Activated CD8-positive, alpha-beta T cell treated with anti-CD3 and anti-CD28 coated beads for 36 hours (primary cell): Measurements from ENCODE around the gene DYSF. TPM values are rescaled to one million over a fixed set of nuclear protein-coding genes. Genes with fewer than 3 reads are reported as not detected.

ENCODE experiments used
- ATAC-seq: fragments of 200-7000 bp; cut with Tn5 transposase; one replicate; pipeline ENCODE4 v1.10.0; 2021; ENCODE audit warnings: mild to moderate bottlenecking, moderate library complexity
- CTCF ChIA-PET: fragments of 350-600 bp; sonication (Branson Sonifier 250); formaldehyde crosslinking; loops from one replicate; lab custom pipeline; 2021; ENCODE audit warnings: antibody characterized with exemption; lab: Charles Lee
- POLR2A ChIA-PET: fragments of 350-600 bp; sonication (Branson Sonifier 250); formaldehyde crosslinking; loops from one replicate; lab custom pipeline; 2021; ENCODE audit warnings: antibody characterized with exemption; lab: Charles Lee
- DNase-seq: peaks from one replicate; pipeline ENCODE4 v3.0.0-alpha.2; 2020
- H3K27ac Mint-ChIP-seq: one replicate; pipeline ENCODE4 v1.8.0; 2021; ENCODE audit warnings: mild to moderate bottlenecking, mixed read lengths
- H3K27me3 Mint-ChIP-seq: one replicate; pipeline ENCODE4 v1.8.0; 2021; ENCODE audit warnings: mixed read lengths
- H3K36me3 Mint-ChIP-seq: one replicate; pipeline ENCODE4 v1.8.0; 2021; ENCODE audit warnings: low read depth, mixed read lengths
- H3K4me1 Mint-ChIP-seq: one replicate; pipeline ENCODE4 v1.8.0; 2021; ENCODE audit warnings: low read depth, mixed read lengths
- H3K4me3 Mint-ChIP-seq: one replicate; pipeline ENCODE4 v1.8.0; 2021; ENCODE audit warnings: mild to moderate bottlenecking, moderate library complexity, mixed read lengths
- H3K9me3 Mint-ChIP-seq: one replicate; pipeline ENCODE4 v1.8.0; 2021; ENCODE audit warnings: mixed read lengths
- CTCF ChIP-seq: fragments of 200-600 bp; IDR thresholded peaks from one replicate; pipeline ENCODE4 v1.8.0; 2022; ENCODE audit warnings: antibody characterized with exemption, mild to moderate bottlenecking
- intact Hi-C: fragments of 100-400 bp; cut with micrococcal nuclease; formaldehyde crosslinking; loops from one replicate; pipeline ENCODE4 v1.10.0; 2022
- total RNA-seq, 2 experiments: library from RNA; stranded (reverse); gene quantifications; one replicate each; pipeline ENCODE4 v1.2.3, GENCODE V29; 2021

Gene DYSF
- total RNA-seq, 2 experiments from 2014 or later = 3.5 to 3.8 TPM

GRCh38 chr2:71613953-71614925 lies 160.9 kb downstream of the DYSF start:
- ChIA-PET POLR2A (no interaction called here), CTCF (no interaction called here)
- no peaks in the 10 kb centered on the region for H3K9me3 Mint-ChIP-seq
- H3K4me3 Mint-ChIP-seq = no peak overlapping the region
- no peaks in the 10 kb centered on the region for H3K4me1 Mint-ChIP-seq
- peaks cover 4% of the 10 kb centered on the region for H3K27me3 Mint-ChIP-seq
- H3K36me3 Mint-ChIP-seq = no peaks in the 10 kb centered on the region
- intact Hi-C loops = loop anchor here (5.0 kb wide), 1 partner anchor 183 kb away; no protein-coding TSS in a partner anchor
- ATAC-seq = no peak
- DNase-seq = no peak
- TF ChIP-seq CTCF = no peak
- no peak overlapping the region for H3K27ac Mint-ChIP-seq

DNA sequence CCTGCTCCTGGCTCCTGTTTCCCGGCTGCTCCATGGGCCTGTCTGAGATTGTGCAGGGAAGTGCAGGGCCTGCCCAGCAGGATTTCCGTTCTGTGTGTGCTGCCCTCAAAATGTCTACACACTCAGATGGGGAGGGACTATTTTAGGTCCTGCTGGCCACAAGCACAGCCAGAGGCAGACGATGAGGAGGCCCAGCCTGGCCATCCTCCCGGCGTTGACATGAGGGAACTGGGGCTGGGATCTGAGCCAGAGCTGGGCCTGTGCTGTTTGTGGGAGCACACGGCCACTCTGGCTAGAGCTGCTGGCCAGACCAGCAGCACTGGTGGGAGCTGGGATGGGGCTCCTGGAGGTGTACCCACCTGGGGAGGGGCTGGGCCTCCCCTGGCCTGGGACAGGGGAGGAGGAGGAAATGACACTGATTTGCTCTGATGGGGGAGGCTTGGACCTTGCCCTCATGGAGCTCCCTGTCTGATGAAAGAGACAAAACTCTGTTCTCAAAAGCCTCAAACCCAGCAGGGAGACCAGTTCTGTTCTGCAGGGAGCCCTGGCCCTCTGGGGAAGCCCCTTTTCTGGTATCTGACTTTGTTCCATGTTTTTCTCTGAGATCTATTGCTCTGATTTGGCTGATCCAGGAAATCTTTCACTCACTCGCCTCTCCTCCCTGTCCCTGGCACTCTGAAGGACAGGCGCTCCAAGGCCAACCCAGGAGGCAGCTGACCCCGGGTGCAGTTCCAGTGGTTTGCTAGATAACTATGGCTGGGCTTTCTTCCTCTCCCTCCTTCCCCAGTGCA lies 161.8 kb downstream of the DYSF start:
- Mint-ChIP-seq H3K4me1 (no peaks in the 10 kb centered on the region), H3K9me3 (no peaks in the 10 kb centered on the region), H3K4me3 (no peak overlapping the region), H3K27me3 (peaks cover 4% of the 10 kb centered on the region), H3K27ac (no peak overlapping the region), H3K36me3 (no peaks in the 10 kb centered on the region)
- ATAC-seq (no peak), DNase-seq (no peak)
- intact Hi-C loops = loop anchor here (5.0 kb wide), 1 partner anchor 182 kb away; no protein-coding TSS in a partner anchor
- ChIA-PET POLR2A (no interaction called here), CTCF (interaction anchor here (1.2 kb wide), 1 partner anchor 11 kb away, joined by 3 read pairs; no protein-coding TSS in a partner anchor)
- TF ChIP-seq CTCF = no peak

- no peak for TF ChIP-seq CTCF
- H3K9me3 Mint-ChIP-seq = no peaks in the 10 kb centered on the region
- CTCF ChIA-PET = interaction anchor here (1.2 kb wide), 1 partner anchor 12 kb away, joined by 3 read pairs; no protein-coding TSS in a partner anchor
- no peaks in the 10 kb centered on the region for H3K36me3 Mint-ChIP-seq
- H3K4me3 Mint-ChIP-seq = no peak overlapping the region
- POLR2A ChIA-PET = interaction anchor here (0.5 kb wide), 1 partner anchor 35 kb away, joined by 4 read pairs; no protein-coding TSS in a partner anchor
- no peak for ATAC-seq
- DNase-seq = no peak
- H3K27ac Mint-ChIP-seq = no peak overlapping the region
- H3K4me1 Mint-ChIP-seq = no peaks in the 10 kb centered on the region
- H3K27me3 Mint-ChIP-seq = peaks cover 4% of the 10 kb centered on the region
- intact Hi-C loops = no loop called here
Measured at GRCh38 chr2:71615767-71616730, 162.7 kb downstream of the DYSF start.

GRCh38 chr2:71617266-71617665 lies 163.9 kb downstream of the DYSF start:
- ChIA-PET POLR2A (no interaction called here), CTCF (no interaction called here)
- DNase-seq (no peak), ATAC-seq (no peak)
- H3K9me3 Mint-ChIP-seq = no peaks in the 10 kb centered on the region
- intact Hi-C loops = no loop called here
- no peak overlapping the region for H3K4me3 Mint-ChIP-seq
- no peak overlapping the region for H3K27ac Mint-ChIP-seq
- no peaks in the 10 kb centered on the region for H3K36me3 Mint-ChIP-seq
- no peaks in the 10 kb centered on the region for H3K4me1 Mint-ChIP-seq
- TF ChIP-seq CTCF = no peak
- peaks cover 4% of the 10 kb centered on the region for H3K27me3 Mint-ChIP-seq
